OCI-LY1 (cell line): ENCODE results near the gene GLG1.
"Not testable (repeated sequence)": the region's sequence is repeated elsewhere in the genome, so short reads cannot be mapped to it uniquely, and the experiment has no call there.

Experiments used
- CTCF ChIP-seq: fragments of 200-600 bp; sonication (generic), shearing (Covaris generic); IDR thresholded peaks from 2 replicates; pipeline ENCODE4 v1.5.1; 2017; ENCODE audit warnings: mild to moderate bottlenecking, antibody characterized with exemption, low read length, moderate library complexity, mixed read lengths
- EZH2 ChIP-seq: fragments of 200-600 bp; sonication (generic), shearing (Covaris generic); IDR thresholded peaks from 2 replicates; pipeline ENCODE4 v1.8.0; 2017; ENCODE audit warnings: borderline replicate concordance, mixed run types, mild to moderate bottlenecking, antibody characterized with exemption, low read length, moderate library complexity, mixed read lengths

- not testable (repeated sequence) for TF ChIP-seq CTCF, EZH2
Measured at GRCh38 chr16:74443624-74444346, 163.1 kb downstream of the GLG1 start.
